ENCODE data around the gene CASZ1. TPM values are rescaled to one million over a fixed set of nuclear protein-coding genes. Genes with fewer than 3 reads are reported as not detected.

Gene CASZ1
- total and polyA plus RNA-seq, 2 experiments from 2014 or later, result 6.2 to 6.7 TPM

DNA sequence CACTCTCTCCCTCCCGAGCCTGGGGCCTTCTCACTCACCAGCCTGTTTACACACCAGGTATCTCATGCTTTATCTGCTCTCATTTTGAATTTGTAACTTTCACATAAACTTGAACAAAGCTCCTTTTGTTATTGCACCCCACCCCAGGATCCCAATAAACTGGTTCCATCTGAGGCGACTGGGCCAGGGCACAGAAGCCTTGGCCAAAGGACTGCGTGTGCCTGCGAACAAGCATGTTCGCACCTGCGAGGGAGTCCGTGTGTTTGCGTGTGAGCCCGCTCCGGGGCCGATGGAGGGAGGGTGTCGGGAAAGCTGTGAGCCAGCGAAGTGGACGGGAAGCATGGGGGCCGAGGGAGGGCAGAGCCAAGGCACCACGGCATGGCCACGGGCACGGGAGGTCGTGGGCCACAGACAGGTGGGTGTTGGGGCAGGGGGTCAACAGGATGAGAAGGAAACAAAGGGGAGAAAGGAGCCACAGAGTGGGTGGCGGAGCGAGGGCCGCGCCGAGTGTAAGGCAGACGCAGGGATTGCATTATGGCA is 98.8 kb downstream of the CASZ1 start:
- Histone ChIP-seq H3K9me2 (ENCODE audit: insufficient read depth) (no peaks in the 10 kb centered on the region), H2AFZ (no peak overlapping the region), H4K20me1 (replicated peaks; ENCODE audit: insufficient read depth) (no peaks in the 10 kb centered on the region; the same call in 1 of the 2 replicates), H3K4me1 (ENCODE audit: insufficient read depth) (peaks cover 11% of the 10 kb centered on the region), H3K27me3 (ENCODE audit: insufficient read depth) (peaks cover 4% of the 10 kb centered on the region; the same call in 1 of the 2 replicates), H3K4me2 (no peak overlapping the region), H3F3A (replicated peaks; ENCODE audit: low read depth) (peaks cover 4% of the 10 kb centered on the region; the same call in 1 of the 2 replicates), H3K79me2 (replicated peaks; ENCODE audit: insufficient read depth) (no peaks in the 10 kb centered on the region), H3K4me3 (no peak overlapping the region), H3K36me3 (ENCODE audit: insufficient read depth) (no peaks in the 10 kb centered on the region), H3K27ac (ENCODE audit: low read depth) (no peak overlapping the region)
- Mint-ChIP-seq H3K27ac (no peak overlapping the region), H3K9me3 (no peaks in the 10 kb centered on the region), H3K4me1 (peaks cover 32% of the 10 kb centered on the region), H3K4me3 (no peak overlapping the region), H3K36me3 (ENCODE audit: low read depth) (no peaks in the 10 kb centered on the region), H3K27me3 (ENCODE audit: insufficient read depth, low read depth, poor library complexity) (peaks cover 34% of the 10 kb centered on the region)
- ATAC-seq, result no peak
- no peak for TF ChIP-seq CREB1 (CRISPR knock-in tag; IDR thresholded peaks at IDR 0.05; ENCODE audit: low read depth)
- no peak for TF ChIP-seq STAT1 (IDR thresholded peaks at IDR 0.05; ENCODE audit: unreplicated experiment)
- TF ChIP-seq, protein P1, sequence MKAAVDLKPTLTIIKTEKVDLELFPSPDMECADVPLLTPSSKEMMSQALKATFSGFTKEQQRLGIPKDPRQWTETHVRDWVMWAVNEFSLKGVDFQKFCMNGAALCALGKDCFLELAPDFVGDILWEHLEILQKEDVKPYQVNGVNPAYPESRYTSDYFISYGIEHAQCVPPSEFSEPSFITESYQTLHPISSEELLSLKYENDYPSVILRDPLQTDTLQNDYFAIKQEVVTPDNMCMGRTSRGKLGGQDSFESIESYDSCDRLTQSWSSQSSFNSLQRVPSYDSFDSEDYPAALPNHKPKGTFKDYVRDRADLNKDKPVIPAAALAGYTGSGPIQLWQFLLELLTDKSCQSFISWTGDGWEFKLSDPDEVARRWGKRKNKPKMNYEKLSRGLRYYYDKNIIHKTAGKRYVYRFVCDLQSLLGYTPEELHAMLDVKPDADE (IDR thresholded peaks at IDR 0.05), result no peak
- no peak for TF ChIP-seq EZH2 (IDR thresholded peaks at IDR 0.05; ENCODE audit: low read depth, unreplicated experiment)
- TF ChIP-seq JUNB (IDR thresholded peaks at IDR 0.05; ENCODE audit: unreplicated experiment), result no peak
- TF ChIP-seq, protein P2, sequence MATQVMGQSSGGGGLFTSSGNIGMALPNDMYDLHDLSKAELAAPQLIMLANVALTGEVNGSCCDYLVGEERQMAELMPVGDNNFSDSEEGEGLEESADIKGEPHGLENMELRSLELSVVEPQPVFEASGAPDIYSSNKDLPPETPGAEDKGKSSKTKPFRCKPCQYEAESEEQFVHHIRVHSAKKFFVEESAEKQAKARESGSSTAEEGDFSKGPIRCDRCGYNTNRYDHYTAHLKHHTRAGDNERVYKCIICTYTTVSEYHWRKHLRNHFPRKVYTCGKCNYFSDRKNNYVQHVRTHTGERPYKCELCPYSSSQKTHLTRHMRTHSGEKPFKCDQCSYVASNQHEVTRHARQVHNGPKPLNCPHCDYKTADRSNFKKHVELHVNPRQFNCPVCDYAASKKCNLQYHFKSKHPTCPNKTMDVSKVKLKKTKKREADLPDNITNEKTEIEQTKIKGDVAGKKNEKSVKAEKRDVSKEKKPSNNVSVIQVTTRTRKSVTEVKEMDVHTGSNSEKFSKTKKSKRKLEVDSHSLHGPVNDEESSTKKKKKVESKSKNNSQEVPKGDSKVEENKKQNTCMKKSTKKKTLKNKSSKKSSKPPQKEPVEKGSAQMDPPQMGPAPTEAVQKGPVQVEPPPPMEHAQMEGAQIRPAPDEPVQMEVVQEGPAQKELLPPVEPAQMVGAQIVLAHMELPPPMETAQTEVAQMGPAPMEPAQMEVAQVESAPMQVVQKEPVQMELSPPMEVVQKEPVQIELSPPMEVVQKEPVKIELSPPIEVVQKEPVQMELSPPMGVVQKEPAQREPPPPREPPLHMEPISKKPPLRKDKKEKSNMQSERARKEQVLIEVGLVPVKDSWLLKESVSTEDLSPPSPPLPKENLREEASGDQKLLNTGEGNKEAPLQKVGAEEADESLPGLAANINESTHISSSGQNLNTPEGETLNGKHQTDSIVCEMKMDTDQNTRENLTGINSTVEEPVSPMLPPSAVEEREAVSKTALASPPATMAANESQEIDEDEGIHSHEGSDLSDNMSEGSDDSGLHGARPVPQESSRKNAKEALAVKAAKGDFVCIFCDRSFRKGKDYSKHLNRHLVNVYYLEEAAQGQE (IDR thresholded peaks at IDR 0.05; ENCODE audit: unreplicated experiment), result no peak
- no peak for DNase-seq (ENCODE audit: low spot score)

DNA sequence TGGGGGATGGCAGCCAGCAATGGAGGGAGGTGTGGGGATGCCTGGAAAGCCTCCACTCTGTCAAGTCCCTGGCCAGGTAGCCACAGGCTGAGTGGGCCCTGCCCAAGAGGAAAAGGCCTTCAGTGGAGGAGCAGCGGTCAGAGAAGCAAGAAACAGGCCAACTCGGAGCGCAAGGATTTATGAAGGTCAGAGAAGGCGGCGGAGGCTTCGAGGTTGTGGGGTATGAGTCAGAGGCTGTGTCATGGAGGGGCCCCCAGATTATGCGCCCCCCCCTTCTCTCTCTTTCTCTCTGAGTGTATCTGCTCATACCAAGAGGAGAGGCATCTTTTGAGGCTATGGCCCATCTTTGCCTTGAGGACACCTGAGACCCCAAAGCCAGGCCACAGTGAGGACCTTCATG is 99.5 kb downstream of the CASZ1 start:
- no peak overlapping the region for H3K4me3 ChIP-seq
- Mint-ChIP-seq H3K4me3 (no peak overlapping the region), H3K36me3 (ENCODE audit: low read depth) (no peaks in the 10 kb centered on the region), H3K9me3 (no peaks in the 10 kb centered on the region), H3K4me1 (peaks cover 31% of the 10 kb centered on the region), H3K27ac (no peak overlapping the region), H3K27me3 (ENCODE audit: insufficient read depth, low read depth, poor library complexity) (peaks cover 35% of the 10 kb centered on the region)
- peaks cover 7% of the 10 kb centered on the region; the same call in 1 of the 2 replicates for H3K27me3 ChIP-seq (ENCODE audit: insufficient read depth)
- H3K36me3 ChIP-seq (ENCODE audit: insufficient read depth), result no peaks in the 10 kb centered on the region
- no peaks in the 10 kb centered on the region; the same call in 1 of the 2 replicates for H4K20me1 ChIP-seq (replicated peaks; ENCODE audit: insufficient read depth)
- DNase-seq (ENCODE audit: low spot score) (no peak), ATAC-seq (no peak)
- H3K4me1 ChIP-seq (ENCODE audit: insufficient read depth), result peaks cover 14% of the 10 kb centered on the region
- no peak overlapping the region for H2AFZ ChIP-seq
- peaks cover 6% of the 10 kb centered on the region; the same call in 1 of the 2 replicates for H3F3A ChIP-seq (replicated peaks; ENCODE audit: low read depth)
- H3K9me2 ChIP-seq (ENCODE audit: insufficient read depth), result no peaks in the 10 kb centered on the region
- no peak overlapping the region for H3K27ac ChIP-seq (ENCODE audit: low read depth)
- H3K79me2 ChIP-seq (replicated peaks; ENCODE audit: insufficient read depth), result no peaks in the 10 kb centered on the region
- no peak overlapping the region for H3K4me2 ChIP-seq
- TF ChIP-seq, protein P3, sequence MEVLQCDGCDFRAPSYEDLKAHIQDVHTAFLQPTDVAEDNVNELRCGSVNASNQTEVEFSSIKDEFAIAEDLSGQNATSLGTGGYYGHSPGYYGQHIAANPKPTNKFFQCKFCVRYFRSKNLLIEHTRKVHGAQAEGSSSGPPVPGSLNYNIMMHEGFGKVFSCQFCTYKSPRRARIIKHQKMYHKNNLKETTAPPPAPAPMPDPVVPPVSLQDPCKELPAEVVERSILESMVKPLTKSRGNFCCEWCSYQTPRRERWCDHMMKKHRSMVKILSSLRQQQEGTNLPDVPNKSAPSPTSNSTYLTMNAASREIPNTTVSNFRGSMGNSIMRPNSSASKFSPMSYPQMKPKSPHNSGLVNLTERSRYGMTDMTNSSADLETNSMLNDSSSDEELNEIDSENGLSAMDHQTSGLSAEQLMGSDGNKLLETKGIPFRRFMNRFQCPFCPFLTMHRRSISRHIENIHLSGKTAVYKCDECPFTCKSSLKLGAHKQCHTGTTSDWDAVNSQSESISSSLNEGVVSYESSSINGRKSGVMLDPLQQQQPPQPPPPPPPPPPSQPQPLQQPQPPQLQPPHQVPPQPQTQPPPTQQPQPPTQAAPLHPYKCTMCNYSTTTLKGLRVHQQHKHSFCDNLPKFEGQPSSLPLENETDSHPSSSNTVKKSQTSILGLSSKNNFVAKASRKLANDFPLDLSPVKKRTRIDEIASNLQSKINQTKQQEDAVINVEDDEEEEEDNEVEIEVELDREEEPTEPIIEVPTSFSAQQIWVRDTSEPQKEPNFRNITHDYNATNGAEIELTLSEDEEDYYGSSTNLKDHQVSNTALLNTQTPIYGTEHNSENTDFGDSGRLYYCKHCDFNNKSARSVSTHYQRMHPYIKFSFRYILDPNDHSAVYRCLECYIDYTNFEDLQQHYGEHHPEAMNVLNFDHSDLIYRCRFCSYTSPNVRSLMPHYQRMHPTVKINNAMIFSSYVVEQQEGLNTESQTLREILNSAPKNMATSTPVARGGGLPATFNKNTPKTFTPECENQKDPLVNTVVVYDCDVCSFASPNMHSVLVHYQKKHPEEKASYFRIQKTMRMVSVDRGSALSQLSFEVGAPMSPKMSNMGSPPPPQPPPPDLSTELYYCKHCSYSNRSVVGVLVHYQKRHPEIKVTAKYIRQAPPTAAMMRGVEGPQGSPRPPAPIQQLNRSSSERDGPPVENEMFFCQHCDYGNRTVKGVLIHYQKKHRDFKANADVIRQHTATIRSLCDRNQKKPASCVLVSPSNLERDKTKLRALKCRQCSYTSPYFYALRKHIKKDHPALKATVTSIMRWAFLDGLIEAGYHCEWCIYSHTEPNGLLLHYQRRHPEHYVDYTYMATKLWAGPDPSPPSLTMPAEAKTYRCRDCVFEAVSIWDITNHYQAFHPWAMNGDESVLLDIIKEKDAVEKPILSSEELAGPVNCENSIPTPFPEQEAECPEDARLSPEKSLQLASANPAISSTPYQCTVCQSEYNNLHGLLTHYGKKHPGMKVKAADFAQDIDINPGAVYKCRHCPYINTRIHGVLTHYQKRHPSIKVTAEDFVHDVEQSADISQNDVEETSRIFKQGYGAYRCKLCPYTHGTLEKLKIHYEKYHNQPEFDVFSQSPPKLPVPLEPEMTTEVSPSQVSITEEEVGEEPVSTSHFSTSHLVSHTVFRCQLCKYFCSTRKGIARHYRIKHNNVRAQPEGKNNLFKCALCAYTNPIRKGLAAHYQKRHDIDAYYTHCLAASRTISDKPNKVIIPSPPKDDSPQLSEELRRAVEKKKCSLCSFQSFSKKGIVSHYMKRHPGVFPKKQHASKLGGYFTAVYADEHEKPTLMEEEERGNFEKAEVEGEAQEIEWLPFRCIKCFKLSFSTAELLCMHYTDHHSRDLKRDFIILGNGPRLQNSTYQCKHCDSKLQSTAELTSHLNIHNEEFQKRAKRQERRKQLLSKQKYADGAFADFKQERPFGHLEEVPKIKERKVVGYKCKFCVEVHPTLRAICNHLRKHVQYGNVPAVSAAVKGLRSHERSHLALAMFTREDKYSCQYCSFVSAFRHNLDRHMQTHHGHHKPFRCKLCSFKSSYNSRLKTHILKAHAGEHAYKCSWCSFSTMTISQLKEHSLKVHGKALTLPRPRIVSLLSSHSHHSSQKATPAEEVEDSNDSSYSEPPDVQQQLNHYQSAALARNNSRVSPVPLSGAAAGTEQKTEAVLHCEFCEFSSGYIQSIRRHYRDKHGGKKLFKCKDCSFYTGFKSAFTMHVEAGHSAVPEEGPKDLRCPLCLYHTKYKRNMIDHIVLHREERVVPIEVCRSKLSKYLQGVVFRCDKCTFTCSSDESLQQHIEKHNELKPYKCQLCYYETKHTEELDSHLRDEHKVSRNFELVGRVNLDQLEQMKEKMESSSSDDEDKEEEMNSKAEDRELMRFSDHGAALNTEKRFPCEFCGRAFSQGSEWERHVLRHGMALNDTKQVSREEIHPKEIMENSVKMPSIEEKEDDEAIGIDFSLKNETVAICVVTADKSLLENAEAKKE (CRISPR knock-in tag; IDR thresholded peaks at IDR 0.05), result no peak
- TF ChIP-seq POLR2AphosphoS5 (IDR thresholded peaks at IDR 0.05; ENCODE audit: low read depth) (no peak), ZNF114 (CRISPR knock-in tag; IDR thresholded peaks at IDR 0.05) (no peak), ZNF331 (CRISPR knock-in tag; IDR thresholded peaks at IDR 0.05; ENCODE audit: low read depth) (no peak)
- TF ChIP-seq, protein P1 (IDR thresholded peaks at IDR 0.05), result no peak
